AG09319 (cell line): Measurements from ENCODE around the gene DYNC1LI2.

Source experiments
- DNase-seq: peaks from one replicate; pipeline ENCODE4 v3.0.0-alpha.2; 2010; ENCODE audit warnings: low read depth; ENCODE audit errors: extremely low read depth
- CTCF ChIP-seq: IDR thresholded peaks from 2 replicates; pipeline ENCODE4 v1.5.1; 2011; ENCODE audit warnings: low read depth, mild to moderate bottlenecking, inconsistent platforms, low read length, moderate library complexity

Gene DYNC1LI2

DNA sequence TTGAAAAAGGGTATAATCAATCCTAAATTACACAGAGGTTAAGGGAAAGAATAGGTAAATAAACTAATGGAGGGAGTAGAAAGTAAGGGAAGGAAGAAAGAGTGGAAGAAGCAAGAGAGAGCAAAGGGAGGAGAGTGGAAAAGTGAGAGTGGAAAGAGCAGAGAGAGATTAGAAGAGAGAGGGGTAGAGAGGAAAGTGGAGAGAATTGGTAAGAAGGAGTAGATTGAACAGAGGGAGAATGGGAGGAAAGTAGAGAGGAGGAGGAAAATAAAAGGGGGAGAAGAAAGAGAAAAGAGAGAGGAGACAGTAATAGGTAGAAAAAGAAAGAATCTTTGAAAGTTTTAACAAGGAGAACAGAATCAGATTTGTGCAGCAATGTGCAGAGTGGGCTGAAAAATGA, 25.0 kb upstream of the DYNC1LI2 start:
- TF ChIP-seq CTCF = no peak

DNA sequence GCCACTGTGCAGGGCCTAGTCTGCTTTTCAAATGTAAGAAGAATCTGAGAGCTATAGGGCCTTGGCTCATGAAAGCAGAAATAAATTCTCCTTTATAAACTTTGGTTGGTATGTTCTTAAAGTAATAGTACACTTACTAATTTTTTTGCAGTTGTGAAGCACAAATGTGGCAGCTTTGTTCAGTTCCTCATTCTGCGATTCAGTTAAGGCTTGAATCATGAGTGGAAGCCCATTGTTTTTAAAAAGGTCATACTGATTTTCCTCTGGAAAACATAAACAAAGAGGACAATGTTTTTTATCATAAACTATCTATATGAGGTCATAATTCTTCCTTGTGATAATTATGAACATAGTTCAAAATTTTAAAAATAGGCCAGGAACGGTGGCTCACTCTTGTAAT, 23.6 kb upstream of the DYNC1LI2 start:
- no peak for DNase-seq
- no peak for TF ChIP-seq CTCF

More for the DNA sequence above, 25.0 kb upstream of the DYNC1LI2 start:
- DNase-seq = no peak

GRCh38 chr16:66758086-66758485, 6.7 kb upstream of the DYNC1LI2 start:
- no peak for TF ChIP-seq CTCF

DNA sequence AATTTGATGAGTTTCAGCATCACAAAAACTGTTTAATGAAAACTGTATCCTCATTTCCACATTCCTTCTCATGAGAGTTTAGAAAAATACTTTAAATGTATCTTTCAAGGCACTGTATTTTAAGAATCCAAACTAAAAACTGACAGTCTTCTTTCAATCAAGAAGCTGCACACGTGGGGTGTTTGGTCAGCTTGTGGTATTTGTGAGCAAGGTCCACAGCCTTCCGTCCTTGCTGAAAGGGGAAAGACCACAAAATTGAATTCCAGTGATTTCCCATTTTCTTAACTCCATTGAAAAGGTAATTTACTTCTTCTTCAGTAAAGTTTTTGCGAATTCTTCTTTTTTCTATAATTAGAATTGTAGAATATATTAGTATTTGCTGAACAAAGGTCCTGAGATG, 3.4 kb upstream of the DYNC1LI2 start:
- TF ChIP-seq CTCF = no peak
- no peak for DNase-seq

More at GRCh38 chr16:66758086-66758485, 6.7 kb upstream of the DYNC1LI2 start:
- no peak for DNase-seq

DNA sequence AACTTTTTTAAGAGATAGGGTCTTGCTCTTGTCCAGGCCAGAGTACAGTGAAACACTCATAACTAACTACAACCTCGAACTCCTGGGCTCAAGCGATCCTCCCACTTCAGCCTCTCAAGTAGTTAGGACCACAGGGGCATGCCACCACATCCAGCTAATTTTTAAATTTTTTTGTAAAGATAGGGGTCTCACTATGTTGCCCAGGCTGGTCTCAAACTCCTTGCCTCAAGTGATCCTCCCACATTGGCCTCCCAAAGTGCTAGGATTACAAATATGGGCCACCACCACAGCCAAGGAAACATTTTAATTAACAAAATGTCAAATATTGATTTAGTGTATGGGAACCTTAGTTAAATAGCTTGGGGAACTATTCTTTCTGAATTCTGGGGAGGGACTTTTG, 2.8 kb upstream of the DYNC1LI2 start:
- DNase-seq = no peak
- TF ChIP-seq CTCF = no peak

DNA sequence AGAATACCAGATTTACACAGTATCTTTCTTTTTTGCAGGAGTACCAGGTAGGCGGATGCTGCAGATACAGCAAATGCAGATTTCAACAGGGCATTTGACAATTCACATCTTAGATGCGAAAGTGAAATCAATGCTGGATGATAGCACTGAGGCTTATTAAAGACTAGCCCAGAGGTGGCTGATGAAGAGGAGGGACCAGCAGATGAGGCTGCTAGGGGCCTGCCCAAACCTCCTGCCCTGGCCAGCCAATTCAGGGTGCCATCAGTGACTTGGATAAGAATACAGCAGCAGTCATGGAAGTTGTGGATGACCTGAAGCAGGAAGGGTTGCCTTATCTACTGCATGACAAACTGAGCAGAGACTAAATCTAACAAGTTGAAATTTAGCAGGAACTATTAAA, 1.5 kb upstream of the DYNC1LI2 start:
- no peak for TF ChIP-seq CTCF
- DNase-seq = no peak

GRCh38 chr16:66752379-66752778, 970 bp upstream of the DYNC1LI2 start:
- DNase-seq = no peak
- no peak for TF ChIP-seq CTCF
